Activated CD8-positive, alpha-beta memory T cell treated with anti-CD3 and anti-CD28 coated beads, Interleukin-2, amount 50 U/mL, for 4 hours (primary cell): ENCODE results near the gene MPPED1.
A peak's percentile ranks its signal among the peaks of the same experiment; 100 is the strongest.

Experiments used
- DNase-seq: peaks from one replicate; pipeline ENCODE4 v3.0.0-alpha.2; 2020

Gene MPPED1

GRCh38 chr22:43411869-43412807 is at the start of gene MPPED1:
Gene MPPED1, plus strand, starts transcription at chr22:43412014. Its CDS starts 12,972 bp downstream, at chr22:43424986.
- no peak for DNase-seq

- no peak for DNase-seq
Measured at GRCh38 chr22:43363315-43364168, 48.3 kb upstream of the MPPED1 start.

- DNase-seq: no peak
Measured at GRCh38 chr22:43364169-43364435, 47.7 kb upstream of the MPPED1 start.

GRCh38 chr22:43365715-43366440 is 45.9 kb upstream of the MPPED1 start:
- DNase-seq: no peak

- no peak for DNase-seq
Measured at GRCh38 chr22:43370036-43370435, 41.8 kb upstream of the MPPED1 start.

GRCh38 chr22:43375951-43376455 is 35.8 kb upstream of the MPPED1 start:
- DNase-seq: no peak

- peak; percentile 47 for DNase-seq
Measured at GRCh38 chr22:43376765-43377547, 34.9 kb upstream of the MPPED1 start.

GRCh38 chr22:43377548-43377895 is 34.3 kb upstream of the MPPED1 start:
- DNase-seq: no peak

- no peak for DNase-seq
Measured at GRCh38 chr22:43377896-43378704, 33.7 kb upstream of the MPPED1 start.

GRCh38 chr22:43381693-43382092 is 30.1 kb upstream of the MPPED1 start:
- no peak for DNase-seq

GRCh38 chr22:43384863-43385262 is 27.0 kb upstream of the MPPED1 start:
- no peak for DNase-seq

GRCh38 chr22:43385770-43386641 is 25.8 kb upstream of the MPPED1 start:
- peak; percentile 71 for DNase-seq

- DNase-seq: no peak
Measured at GRCh38 chr22:43387815-43388214, 24.0 kb upstream of the MPPED1 start.

GRCh38 chr22:43388420-43388851 is 23.4 kb upstream of the MPPED1 start:
- DNase-seq: peak; percentile 77

GRCh38 chr22:43389227-43389836 is 22.5 kb upstream of the MPPED1 start:
- no peak for DNase-seq

- no peak for DNase-seq
Measured at GRCh38 chr22:43390166-43390565, 21.6 kb upstream of the MPPED1 start.

- no peak for DNase-seq
Measured at GRCh38 chr22:43390872-43391271, 20.9 kb upstream of the MPPED1 start.

- DNase-seq: no peak
Measured at GRCh38 chr22:43391306-43391705, 20.5 kb upstream of the MPPED1 start.

GRCh38 chr22:43392385-43392989 is 19.3 kb upstream of the MPPED1 start:
- no peak for DNase-seq
